ENCODE data around the gene KIF15.
A peak's percentile ranks its signal among the peaks of the same experiment; 100 is the strongest.
"Not testable (repeated sequence)": the region's sequence is repeated elsewhere in the genome, so short reads cannot be mapped to it uniquely, and the experiment has no call there.

The KIF15 gene

DNA sequence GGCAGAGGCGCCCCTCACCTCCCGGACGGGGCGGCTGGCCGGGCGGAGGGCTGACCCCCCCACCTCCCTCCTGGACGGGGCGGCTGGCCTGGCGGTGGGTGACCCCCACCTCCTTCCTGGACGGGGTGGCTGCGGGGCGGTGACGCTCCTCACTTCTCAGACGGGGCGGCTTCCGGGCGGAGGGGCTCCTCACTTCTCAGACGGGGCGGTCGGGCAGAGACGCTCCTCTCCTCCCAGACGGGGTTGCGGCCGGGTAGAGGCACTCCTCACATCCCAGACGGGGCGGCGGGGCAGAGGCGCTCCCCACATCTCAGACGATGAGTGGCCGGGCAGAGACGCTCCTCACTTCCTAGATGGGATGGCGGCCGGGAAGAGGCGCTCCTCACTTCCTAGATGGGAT, 59.6 kb downstream of the KIF15 start:
- not testable (repeated sequence) for DNase-seq (ENCODE audit: low read depth)

DNA sequence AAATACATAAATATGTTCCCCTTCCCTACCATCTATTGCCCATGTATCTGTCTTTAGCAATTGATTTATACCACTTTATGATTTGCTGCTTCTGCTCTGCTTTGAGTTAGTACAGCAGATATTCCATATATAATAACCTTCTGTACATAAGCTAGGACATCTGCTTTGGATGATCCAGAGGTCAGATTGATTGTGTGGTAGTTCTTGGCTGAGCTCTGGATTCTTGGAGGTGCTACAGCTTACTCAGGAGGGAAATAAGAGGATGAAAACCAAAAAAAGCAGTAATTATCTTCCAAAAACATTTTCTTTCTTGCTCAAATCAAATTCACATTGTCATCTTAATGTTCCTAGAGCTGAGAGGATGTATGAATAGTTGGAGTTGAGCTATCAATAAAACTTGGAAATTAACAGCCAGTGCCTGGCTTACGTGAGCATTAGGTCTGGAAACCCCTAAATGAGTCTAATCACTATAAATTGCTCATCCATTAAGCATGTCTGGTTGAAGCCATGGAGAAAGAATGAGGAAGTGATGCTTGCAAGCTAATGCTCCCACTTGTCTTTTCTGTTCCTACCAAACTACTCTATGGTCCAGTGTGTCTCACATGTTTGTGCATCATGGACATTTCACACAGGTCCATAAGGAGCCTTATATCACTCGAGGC, 63.8 kb downstream of the KIF15 start:
- no peak for DNase-seq (ENCODE audit: low read depth)

DNA sequence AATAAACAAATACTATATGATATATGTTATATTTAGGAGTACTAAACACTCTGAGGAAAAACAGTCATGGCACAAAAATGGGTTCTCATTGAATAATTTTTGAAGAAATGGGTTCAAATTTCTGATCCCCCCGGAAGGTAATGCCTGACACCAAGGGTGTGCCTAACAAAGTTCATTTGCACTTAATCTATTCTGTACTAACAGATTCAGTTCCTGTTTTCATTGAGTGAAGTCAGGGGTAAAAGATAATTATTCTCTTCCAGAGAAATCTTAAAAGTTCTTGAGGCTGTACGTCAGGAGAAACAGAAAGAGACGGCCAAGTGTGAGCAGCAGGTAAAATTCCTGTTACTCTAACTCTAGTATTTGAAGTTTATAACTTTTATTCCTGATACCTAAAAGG, 65.6 kb downstream of the KIF15 start:
- no peak for DNase-seq (ENCODE audit: low read depth)

DNA sequence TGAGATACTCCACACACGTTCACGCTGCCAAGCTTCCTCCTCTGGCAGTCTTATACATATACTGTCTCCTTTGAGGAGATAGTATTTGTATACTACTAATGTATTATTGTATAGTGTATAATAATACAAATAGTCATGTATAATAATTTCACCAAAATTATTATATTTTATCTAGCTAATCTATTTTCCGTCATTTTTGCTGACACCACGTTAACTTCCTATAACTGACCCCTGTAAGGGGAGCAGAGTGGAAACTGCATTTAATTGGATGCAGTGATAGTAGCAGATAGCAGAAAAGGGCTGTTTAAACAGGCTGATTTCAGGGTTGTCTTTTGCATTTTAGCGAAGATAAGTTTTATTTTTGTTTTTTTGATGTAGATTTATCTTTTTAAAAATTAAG, 69.6 kb downstream of the KIF15 start:
- no peak for DNase-seq (ENCODE audit: low read depth)

DNA sequence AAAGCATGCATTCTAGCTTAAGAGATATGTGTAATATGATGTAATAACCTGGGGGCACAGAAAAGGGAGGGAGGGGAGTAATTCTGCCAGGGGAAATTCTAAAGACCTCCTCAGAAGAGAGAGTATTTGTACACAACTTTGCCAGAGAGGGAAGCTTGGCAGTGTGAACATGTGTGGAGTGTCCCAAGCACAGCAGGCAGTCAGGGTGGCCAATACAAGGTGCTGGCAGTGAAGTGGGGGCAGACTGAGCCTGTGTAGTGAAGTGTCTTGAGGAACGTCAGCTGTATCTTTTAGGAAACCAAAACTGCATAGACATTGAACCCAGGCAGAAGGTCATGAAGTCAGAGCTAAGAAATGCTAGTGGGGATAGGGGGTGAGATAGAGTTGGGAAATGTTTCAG, 70.4 kb downstream of the KIF15 start:
- DNase-seq (ENCODE audit: low read depth), result no peak

DNA sequence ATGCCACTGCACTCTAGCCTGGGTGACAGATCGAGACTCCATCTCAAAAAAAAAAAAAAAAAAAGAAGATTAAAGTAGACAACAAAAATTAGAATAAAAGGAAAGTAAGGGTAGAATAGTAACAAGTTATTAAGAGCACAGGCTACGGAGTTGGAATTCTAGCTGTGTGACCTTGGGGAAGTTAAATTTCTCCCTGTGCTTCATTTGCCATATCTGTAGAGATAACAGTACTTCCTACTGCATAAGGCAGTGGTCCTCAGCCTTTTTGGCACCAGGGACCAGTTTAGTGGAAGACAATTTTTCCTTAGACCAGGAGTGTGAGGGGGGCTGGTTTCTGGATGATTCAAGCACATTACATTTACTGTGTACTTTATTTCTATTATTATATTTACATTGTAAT, 71.4 kb downstream of the KIF15 start:
- no peak for DNase-seq (ENCODE audit: low read depth)

DNA sequence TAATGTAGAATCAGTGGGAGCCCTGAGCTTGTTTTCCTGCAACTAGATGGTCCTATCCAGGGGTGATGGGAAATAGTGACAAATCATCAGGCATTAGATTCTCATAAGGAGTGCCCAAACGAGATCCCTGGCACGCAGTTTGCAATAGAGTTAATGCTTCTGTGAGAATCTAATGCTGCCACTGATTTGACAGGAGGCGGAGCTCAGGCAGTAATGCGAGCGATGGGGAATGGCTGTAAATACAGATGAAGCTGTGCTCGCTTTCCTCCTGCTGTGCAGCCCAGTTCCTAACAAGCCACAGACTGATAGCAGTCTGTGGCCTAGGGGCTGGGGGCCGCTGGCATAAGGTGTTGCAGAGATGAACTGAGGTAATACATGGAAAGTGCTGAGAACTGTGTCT, 71.8 kb downstream of the KIF15 start:
- DNase-seq (ENCODE audit: low read depth), result no peak

DNA sequence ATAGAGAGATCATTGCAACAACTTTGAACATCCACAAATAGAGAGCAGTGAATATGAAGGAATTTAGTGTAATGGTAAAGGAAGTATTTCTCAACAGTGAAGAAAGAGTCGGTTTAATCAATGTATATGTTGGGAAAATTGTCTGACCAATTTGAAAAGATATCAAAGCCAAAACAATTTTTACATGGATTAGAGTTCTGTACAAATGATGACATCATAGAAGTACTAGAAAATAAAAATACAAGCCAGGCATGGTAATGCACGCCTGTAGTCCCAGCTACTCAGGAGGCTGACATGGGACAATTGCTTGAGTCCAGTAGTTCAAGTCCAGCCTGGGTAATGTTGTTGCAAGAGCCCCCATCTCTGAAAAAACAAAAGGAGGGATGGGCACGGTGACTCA, 74.1 kb downstream of the KIF15 start:
- DNase-seq (ENCODE audit: low read depth), result no peak

DNA sequence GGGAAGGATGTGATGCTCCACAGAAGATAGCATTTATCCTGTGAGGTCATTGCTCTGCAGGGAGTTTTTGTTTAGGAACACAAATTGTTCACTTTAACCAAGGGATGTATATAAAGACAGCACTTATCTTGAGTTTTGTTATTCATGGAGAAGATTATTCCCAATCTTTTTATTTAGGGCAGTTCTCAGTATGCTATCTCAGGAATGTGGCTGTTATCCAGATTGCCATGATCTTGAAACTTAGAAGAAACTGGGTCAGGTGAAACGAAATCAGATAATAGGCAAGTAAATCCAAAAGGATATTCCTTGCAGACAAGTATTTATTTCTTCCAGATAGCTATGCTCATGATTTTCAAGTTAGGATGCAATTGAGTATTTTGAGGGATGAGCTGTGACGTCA, 80.8 kb downstream of the KIF15 start:
- no peak for DNase-seq (ENCODE audit: low read depth)

DNA sequence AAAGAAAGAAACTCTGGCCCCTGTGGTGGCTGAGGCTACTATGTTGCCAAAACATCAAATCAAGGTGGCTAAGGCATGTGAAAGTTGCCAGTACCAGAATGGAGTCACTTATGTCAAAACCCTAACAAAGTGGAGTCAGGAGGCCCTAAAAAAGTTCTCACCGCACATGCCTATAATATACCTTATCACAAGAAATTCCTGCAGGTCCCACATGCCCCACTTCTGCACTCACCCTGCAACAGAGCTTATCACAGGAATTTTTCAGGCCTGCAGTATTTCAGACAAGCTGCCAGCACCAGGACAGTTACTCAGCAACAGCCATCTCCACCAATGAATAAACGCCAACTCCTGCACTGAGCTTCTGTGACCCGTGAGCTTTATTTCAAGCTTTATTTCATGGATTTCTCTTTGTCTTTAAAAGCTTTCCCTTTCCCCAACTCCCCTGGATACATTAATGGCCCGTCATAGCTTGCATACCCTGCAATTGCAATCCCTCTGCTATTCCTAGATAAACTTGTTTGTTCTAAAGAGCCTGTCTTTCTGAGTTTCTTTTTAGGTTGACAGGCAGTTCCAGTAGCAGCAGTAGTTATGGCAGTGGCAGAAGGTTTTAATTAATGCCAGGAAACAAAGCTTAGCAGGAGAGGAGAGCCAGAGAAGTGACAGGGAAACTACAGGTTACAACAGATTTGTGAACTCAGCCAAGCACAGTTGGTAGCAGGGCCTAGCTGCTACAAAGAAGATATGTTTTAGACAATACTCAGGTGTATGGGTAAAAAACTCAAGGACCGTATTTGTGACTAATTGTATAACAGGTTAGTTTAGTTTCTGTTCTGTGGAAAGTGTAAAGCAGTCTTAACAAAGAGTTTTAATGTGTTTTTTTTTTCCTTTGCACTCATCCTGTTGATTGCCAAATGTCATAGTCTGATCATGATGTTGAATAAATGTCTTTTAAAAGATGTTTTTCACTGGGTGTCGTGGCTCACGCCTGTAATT, 84.2 kb downstream of the KIF15 start:
- no peak for DNase-seq (ENCODE audit: low read depth)

DNA sequence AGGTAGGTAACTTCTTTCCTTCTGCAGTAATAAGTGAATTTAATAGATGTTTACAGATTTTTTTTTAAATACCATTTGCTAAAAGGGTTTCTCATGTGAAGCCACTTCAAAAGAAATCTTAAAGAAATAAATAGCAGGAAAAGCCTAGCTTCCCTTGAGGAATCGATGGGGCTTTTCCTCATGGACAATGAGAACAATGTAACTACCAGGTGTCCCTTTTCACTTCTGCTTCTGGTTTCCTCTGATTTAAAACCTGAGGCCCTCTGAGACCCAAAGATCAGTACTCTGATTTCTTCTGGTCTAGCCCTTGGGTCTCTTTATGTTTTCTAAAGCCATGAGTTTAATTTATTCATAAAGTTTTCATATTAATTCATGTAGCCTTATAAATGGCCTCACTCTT, 87.0 kb downstream of the KIF15 start:
- DNase-seq (ENCODE audit: low read depth), result no peak

DNA sequence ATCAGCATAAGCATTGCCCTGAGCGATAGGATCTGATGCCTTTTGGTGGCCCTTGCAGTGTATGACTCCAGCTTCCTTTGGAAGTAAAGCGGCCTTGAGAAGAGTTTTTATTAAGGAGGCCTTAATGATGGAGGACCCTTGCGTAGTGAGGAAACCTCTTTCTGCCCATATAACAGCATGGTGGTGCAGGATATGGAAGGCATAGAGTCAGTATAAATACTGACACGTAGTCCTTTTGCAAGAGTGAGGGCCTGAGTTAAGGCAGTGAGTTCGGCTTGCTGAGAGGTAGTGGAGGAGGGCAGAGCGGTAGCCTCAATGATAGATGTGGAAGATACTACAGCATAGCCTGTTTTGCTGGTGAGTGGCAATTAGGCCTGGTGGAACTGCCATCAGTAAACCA, 95.1 kb downstream of the KIF15 start:
- DNase-seq (ENCODE audit: low read depth), result not testable (repeated sequence)

DNA sequence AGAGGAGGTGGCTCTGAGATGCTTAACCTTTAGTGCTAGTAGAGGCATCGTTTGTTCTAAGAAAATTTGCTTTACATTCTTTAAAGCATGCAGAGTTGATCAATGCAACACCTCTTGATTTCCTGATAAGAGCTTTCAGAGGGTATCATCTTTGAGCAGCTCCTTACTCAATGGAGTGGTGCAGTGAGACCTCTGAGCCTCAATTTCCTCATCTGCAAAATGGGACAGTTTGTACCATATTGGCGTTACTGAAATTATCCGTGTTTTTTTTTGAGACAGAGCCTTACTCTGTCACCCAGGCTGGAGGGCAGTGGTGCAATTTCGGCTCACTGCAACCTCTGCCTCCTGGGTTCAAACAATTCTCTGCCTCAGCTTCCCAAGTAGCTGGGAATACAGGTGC, 98.5 kb downstream of the KIF15 start:
- no peak for DNase-seq (ENCODE audit: low read depth)

DNA sequence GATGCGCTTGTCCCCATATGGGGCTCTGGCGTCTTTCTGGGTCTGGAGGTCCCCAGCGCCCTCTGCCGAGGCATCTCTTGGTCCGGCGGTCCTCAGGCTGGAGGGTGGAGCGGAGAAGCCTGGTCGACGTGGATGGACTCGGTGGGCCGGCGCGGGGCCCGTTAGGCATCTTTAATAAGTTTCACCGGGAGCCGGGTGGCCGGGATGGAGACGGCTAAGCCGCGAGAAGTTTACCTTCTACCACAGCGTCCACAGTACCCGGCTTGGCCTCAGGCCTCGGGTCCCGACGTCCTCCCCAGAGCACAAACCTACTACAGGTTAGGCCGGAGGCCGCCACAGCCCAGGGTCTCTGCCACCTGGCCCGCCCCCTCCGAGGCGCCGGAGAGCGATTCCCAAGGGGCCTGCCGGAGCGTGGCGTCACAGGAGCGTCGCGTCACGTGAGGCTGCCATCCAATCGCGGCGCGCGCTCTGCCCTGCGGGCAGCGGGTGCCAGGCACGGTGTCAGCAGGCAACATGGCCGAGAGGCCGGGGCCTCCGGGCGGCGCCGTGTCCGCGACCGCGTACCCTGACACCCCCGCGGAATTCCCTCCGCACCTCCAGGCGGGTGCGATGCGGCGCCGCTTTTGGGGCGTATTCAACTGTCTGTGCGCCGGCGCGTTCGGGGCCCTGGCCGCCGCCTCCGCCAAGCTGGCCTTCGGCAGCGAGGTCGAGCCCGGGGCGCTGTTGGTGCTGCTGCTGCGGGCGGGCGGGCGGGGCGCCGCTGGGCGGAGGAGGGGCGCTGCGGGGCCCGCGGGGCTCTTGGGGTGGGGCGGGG, 100.0 kb downstream of the KIF15 start, which contains the start of gene TMEM42:
TMEM42 (plus strand) TSS at position 501 of the 814 bp plus-strand sequence; CDS start at position 514, 13 bp downstream.
- peak; percentile 83 for DNase-seq (ENCODE audit: low read depth)

DNA sequence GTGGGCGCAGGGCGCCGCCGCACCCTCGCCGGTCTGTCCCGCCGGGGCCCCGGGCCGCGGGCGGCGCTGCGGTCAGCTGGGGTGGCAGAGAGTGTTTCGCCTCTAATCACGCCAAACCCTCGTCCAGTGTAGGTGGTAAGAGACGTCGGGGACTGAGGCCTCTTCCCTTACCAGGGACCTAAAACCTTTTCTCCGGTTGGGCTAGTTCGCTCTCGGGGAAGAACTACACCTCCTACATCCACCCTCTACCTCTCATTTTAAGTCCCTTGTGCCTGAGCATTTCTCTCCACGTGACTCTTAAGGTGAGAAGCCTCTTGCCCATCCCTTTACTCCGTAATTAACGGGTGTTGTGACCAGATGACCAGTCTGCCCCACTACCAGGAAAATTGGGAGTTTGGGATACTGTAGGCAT, 100.6 kb downstream of the KIF15 start:
- DNase-seq (ENCODE audit: low read depth), result no peak

DNA sequence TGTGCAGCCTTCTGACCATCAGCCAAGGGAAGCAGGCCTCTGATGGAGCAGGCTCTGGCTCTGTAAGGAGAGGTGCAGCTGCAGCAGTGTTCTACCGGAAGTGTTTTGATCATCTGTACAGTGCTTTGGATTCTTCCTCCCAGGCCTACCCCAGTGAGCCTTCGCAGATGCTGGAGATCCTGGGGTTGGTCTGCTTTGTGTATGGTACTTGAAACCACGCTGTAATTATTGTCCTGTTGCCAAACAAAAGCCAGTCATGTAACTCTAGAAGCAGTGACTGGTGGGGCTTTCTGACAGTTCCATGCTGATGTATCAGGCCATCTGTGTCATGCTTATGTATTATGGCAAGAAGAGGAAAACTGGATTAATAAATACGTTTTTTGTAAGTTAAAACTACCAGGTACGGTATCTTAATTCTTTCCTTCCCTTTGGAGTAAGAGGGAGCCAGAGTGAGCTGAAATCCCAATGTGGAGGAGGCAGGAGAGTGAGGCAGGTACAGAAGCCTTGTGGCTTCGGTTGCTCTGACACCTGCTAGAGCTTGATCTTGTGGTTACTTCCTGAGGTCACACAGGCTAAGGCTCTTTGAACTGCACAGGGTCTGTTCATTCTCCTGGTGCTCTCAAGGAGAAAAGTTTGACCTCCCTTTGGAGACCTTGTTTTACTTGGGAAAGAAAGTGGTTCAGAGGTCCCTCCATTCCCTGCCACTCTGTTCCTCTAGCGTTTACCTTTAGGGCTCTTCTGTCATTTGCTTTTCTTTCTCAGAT, 103.9 kb downstream of the KIF15 start:
- no peak for DNase-seq (ENCODE audit: low read depth)

DNA sequence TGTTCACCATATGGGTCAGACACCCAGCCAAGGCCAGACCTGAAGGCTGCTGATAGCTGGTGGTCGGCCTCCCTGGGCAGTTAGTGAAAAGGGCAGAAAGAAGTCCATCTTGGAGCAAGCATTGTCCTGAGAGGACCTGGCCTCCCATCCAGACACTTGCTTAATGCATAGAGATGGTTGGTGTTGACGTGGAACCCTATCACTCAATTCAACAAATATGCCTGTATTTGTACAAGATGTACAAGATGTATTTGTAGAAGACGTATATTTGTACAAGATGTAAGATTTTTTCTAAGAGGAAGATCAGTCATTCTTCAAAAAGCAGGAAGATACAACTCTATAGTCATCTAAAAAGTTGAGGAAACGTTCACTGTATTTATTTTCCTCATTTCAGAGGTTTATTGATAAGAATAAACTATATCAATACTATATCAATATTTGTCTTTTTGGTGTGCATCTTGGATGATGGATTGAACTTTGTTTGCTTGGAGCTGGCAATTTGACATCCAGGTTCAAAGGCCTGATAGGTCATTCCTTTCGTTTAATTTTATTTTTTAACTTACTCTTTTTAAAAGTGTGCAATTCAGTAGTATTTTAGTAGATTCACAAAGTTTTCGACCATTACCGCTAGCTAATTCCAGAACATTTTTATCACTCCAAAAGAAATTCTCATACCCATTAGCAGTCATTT, 106.0 kb downstream of the KIF15 start:
- no peak for DNase-seq (ENCODE audit: low read depth)

DNA sequence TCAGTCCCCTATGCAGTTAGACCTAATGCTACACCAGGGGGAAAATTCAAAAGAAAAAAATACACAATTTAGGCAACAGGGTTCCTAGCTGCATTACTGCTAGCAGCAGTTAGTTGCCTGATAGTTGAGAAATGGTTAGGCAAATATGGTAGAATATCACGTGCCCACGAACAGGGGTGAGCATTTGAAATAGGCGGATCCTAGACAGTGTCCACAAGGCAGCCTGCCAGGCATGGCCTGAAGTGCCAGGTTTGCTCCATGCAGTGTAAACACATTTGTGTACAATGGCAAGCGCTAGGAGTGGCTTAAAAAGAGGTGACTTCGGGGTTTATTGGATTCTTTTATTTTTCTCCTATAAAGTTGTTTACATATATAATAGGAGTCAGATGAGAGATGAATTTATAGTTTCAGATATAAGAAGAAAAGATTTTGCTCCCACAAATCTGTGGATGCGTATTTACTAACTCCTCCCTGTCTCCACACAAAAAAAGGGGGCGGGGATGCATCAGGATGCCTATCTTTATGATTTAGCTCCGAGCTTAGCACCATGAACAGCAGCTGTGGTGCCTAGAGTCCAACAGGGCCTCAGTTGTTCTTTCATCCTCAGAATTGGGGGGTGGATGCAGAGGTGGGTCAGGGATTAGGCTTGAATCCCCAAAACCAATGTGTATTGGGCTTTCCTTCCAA, 108.9 kb downstream of the KIF15 start:
- no peak for DNase-seq (ENCODE audit: low read depth)

DNA sequence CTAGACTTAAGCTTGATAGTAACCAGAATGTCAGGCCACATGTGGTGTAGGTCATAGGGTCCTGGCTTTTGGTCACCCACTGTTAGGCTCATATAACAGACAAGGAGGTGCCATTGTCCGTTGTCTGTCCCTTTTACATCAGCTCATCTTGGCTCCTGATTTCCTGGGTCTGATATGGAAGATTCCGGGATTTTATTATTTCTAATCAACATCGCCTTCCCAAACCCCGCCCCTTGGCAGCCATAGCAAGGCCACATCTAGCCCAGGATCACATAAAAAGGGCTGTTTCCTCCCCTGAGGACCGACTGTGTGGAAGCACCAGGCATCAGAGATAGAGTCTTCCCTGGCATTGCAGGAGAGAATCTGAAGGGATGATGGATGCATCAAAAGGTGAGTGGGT, 112.7 kb downstream of the KIF15 start, which contains the start of gene TGM4:
TGM4 (plus strand) TSS at position 301 of the 400 bp plus-strand sequence; CDS start at position 372, 71 bp downstream.
- DNase-seq (ENCODE audit: low read depth), result no peak

DNA sequence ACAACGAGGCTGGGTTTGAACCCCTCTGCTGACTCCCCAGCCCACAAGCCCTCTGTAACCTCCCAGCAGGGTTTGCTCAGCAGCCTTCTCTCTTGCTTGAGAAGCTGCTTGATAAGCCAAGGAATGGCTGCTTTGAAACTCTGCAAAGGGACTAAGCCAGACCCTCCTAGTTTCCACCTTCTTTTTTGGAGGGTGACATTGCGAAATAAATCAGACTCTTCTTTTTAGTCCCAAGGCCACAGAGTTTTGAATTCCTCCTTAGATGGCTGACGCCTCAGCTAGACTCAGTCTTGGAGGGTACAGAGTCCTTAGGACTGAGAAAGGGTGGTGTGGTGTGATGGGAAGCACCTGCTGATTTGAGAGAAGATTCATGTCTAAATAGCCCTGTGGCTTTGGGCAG, 114.0 kb downstream of the KIF15 start:
- DNase-seq (ENCODE audit: low read depth), result no peak
